AG09319 (cell line): ENCODE results near the gene RPL18.

Source experiments
- DNase-seq: peaks from one replicate; pipeline ENCODE4 v3.0.0-alpha.2; 2010; ENCODE audit warnings: low read depth; ENCODE audit errors: extremely low read depth
- TF ChIP-seq, protein P1 (sequence below): IDR thresholded peaks from 2 replicates; pipeline ENCODE4 v1.5.1; 2011; ENCODE audit warnings: low read depth, mild to moderate bottlenecking, inconsistent platforms, low read length, moderate library complexity

RPL18 gene

DNA sequence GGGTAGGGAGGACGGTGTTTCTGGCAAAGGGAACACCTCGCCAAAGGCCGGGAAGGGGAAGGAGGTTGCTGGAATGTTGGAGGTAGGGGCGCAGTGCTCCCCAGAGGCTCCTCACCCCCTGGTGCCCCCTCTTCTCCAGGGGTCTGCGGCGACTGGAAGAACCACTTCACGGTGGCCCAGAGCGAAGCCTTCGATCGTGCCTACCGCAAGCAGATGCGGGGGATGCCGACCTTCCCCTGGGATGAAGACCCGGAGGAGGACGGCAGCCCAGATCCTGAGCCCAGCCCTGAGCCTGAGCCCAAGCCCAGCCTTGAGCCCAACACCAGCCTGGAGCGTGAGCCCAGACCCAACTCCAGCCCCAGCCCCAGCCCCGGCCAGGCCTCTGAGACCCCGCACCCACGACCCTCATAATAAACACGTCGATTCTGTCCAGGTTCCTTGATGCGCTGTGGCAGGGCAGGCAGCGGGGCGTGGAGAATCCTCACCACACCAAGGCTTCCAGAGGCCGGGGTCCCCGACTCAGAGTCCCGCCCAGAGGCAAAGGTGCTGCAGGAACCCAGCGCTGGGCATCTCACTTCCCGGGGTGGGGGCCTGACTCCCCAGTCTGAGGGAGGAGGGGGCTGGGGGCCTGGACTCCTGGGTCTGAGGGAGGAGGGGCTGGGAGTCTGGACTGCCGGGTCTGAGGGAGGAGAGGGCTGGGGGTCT, 19.8 kb downstream of the RPL18 start:
- DNase-seq = no peak
- TF ChIP-seq, protein P1, sequence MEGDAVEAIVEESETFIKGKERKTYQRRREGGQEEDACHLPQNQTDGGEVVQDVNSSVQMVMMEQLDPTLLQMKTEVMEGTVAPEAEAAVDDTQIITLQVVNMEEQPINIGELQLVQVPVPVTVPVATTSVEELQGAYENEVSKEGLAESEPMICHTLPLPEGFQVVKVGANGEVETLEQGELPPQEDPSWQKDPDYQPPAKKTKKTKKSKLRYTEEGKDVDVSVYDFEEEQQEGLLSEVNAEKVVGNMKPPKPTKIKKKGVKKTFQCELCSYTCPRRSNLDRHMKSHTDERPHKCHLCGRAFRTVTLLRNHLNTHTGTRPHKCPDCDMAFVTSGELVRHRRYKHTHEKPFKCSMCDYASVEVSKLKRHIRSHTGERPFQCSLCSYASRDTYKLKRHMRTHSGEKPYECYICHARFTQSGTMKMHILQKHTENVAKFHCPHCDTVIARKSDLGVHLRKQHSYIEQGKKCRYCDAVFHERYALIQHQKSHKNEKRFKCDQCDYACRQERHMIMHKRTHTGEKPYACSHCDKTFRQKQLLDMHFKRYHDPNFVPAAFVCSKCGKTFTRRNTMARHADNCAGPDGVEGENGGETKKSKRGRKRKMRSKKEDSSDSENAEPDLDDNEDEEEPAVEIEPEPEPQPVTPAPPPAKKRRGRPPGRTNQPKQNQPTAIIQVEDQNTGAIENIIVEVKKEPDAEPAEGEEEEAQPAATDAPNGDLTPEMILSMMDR = no peak

GRCh38 chr19:48596679-48597465, 22.1 kb downstream of the RPL18 start:
- TF ChIP-seq, protein P1 = no peak
- no peak for DNase-seq

DNA sequence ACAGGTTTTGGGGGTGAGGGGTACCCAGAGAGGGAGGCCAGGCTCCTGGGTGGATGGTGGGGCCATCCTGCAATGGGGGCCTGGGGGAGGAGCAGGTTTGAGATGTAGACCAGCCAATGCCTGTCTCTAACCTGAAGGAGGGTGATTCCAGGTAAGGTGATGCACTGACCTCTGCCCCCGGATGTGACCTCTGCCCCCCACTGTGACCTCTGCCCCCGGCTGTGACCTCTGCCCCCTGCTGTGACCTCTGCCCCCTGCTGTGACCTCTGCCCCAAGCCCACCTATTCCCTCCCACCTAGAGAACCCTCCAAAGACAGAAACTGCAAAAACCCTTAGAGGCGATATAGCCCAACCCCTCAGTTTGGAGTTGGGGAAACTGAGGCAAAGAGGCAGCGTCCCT, 22.7 kb downstream of the RPL18 start:
- TF ChIP-seq, protein P1 = no peak
- DNase-seq = no peak

GRCh38 chr19:48595833-48596232, 23.1 kb downstream of the RPL18 start:
- DNase-seq = no peak
- TF ChIP-seq, protein P1 = no peak

DNA sequence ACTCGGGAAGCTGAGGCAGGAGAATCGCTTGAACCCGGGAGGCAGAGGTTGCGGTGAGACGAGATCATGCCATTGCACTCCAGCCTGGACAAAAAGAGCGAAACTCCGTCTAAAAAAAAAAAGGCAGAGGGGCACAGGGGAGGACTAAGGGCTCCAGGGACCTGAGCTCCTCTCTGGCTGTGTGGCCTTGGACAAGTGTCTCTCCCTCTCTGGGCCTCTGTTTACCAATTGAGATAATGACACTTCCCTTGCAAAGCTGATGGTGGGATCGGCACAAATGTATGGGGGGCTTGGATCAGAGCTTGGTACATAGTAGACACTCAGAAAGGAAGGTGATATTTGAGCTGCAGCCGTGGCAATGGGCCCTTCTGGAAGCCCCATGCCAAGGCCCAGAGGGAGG, 23.8 kb downstream of the RPL18 start:
- TF ChIP-seq, protein P1 = no peak
- DNase-seq = no peak

- DNase-seq = no peak
- TF ChIP-seq, protein P1 = no peak
Observed at GRCh38 chr19:48591021-48591420, 28.0 kb downstream of the RPL18 start.
